GM21529 (cell line): ENCODE results near the gene EXPH5.

Experiments
- ATAC-seq: cut with Tn5 transposase; IDR thresholded peaks from one replicate; pipeline ENCODE4 v1.9.1; 2021; ENCODE audit not compliant: unreplicated experiment

Gene EXPH5

DNA sequence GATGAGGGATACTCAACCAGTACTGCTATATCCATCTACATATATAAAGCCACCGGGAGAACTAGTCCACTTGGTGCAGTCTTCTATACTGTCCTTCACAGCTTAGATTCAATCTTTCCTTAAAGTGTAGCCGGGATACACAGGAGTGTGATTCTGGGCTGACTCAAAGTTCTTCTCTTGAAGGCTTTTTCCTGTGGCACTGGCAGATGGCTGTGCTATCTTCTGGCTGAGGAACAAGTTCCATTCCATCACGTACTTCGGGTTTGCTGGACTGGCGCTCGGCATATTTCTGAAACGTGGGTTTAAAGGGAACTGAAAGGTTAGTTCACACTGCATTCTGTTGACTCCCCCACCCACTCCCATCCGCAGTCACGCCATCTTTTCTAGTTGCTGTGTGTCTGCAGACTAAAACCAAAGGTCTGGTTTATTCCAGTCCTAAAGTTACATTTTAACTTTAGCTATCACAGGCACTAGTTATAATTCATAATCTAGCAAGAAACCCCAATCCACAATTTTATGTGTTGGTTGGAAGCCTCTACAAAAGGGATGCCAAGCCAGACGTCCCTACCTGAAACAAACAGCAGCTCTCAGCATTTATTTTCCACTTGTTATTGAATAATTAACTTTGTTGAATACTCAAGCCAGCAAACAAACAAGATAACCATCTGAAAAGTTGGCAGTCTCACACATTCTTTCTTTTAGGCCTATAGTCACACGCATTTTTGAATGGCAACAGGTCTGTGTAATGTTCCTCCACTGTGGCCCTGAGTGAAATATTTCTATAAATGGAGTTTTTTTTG, 118.7 kb downstream of the EXPH5 start:
- no peak for ATAC-seq

DNA sequence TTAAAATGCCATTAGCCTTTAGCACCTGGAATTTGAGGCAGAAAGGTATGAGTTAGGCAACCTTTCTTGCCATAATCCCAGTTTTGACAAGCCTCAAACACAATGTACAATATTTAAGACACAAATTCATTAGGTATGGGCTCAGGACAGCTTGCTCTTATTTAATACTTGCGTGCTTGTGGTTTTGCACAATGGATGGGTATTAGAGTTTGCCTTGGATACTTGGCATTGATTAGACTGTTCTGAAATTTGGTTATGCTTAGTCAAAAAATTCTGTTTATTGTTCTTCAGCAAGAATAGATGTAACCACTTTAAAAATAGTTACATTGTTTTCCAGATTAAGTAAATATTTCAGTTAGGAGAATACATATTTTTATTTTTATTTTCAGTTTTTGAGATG, 120.9 kb downstream of the EXPH5 start:
- no peak for ATAC-seq

DNA sequence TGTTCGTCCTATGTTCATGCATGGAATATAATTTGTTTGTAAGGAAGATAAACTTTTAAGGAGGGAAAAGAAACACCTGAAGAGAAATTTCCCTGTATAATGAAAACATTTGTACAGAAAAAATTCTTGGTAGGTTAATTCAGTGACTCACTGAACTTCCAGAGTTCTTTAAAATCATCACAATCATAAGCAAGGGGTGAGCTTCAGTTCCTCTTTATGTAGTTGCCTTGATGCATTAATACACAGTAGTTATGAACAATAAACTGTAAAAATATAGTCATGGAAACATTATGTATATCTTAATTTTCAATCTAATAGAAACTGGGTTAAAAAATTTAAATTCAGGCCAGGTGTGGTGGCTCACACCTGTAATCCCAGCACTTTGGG, 125.1 kb downstream of the EXPH5 start:
- no peak for ATAC-seq

DNA sequence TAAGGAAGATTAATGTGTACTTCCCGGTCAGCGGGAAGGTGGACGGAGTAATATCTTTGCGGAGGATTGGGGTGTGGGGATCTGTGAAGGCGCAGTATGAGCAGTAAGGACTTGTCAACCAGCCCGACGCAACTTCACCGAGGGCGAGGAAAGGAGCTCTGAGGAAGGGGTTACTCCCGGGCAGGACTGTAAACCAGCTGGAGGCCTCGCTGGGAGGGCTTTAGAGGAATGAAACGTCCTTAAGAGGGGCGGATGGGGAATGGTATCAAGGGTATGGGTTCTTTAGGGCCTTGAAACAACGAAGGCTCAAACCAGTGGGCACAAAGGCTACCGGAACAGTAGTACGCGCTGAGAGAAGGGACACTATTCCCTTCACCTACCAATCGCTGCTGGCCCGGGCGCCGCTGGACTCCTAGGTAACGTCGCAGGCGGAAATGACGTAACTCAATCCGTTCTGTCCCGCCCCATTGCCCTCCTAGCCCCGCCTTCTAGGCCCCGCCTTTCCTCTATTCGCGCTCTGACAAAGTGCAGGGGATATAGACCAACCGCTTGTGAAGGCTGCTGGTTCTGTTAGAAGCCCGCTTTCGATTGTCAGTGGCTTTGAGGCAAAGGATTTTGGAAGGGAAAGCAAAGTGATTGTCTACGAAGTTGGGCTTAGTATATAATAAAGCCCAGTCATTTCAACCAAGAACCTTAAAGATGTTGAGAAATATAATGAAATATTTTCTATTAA, 126.3 kb downstream of the EXPH5 start, which contains the start of gene C11orf65:
Gene C11orf65, minus strand, starts transcription at position 439 of the 733 bp plus-strand sequence. CDS start 5,970 bp downstream, outside the sequence.
- peak; percentile 99 for ATAC-seq

DNA sequence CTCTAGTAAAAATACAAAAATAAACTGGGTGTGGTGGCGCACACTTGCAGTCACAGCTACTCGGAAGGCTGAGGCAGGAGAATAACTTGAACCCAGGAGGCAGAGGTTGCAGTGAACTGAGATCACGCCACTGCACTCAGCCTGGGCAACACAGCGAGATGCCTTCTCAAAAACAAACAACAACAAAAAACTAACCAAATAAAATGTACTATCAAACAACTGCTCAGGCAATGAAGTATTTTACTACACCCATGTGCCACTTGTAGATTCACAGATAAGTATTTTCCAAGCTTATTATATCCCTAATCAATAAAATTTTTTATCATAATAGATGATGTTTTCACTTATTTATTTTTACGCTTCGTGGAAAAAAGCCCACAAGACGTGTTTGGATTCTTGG, 127.2 kb downstream of the EXPH5 start:
- ATAC-seq, result no peak
